Astrocyte of the hippocampus (primary cell): ENCODE measurements around the gene GNG7.
"Not testable (repeated sequence)": the region's sequence is repeated elsewhere in the genome, so short reads cannot be mapped to it uniquely, and the experiment has no call there.

Source experiments
- DNase-seq: peaks from one replicate; pipeline ENCODE4 v3.0.0; 2011; ENCODE audit warnings: low read depth, low spot score

GNG7 gene

GRCh38 chr19:2675892-2676291 is 26.6 kb downstream of the GNG7 start:
- DNase-seq: no peak

- no peak for DNase-seq
These were observed 32.3 kb downstream of the GNG7 start for GRCh38 chr19:2670217-2670616.

- no peak for DNase-seq
These were observed 34.2 kb downstream of the GNG7 start for GRCh38 chr19:2668175-2668763.

GRCh38 chr19:2667349-2667748 is 35.1 kb downstream of the GNG7 start:
- DNase-seq: not testable (repeated sequence)

- DNase-seq: no peak
These were observed 36.0 kb downstream of the GNG7 start for GRCh38 chr19:2666344-2666994.

- no peak for DNase-seq
These were observed 37.4 kb downstream of the GNG7 start for GRCh38 chr19:2665103-2665502.

- no peak for DNase-seq
These were observed 38.4 kb downstream of the GNG7 start for GRCh38 chr19:2663920-2664571.

- no peak for DNase-seq
These were observed 40.9 kb downstream of the GNG7 start for GRCh38 chr19:2661615-2662014.

- no peak for DNase-seq
These were observed 42.5 kb downstream of the GNG7 start for GRCh38 chr19:2659856-2660432.

- no peak for DNase-seq
These were observed 46.0 kb downstream of the GNG7 start for GRCh38 chr19:2656533-2656932.

- no peak for DNase-seq
These were observed 48.5 kb downstream of the GNG7 start for GRCh38 chr19:2653710-2654707.

- DNase-seq: no peak
These were observed 49.3 kb downstream of the GNG7 start for GRCh38 chr19:2653218-2653617.

GRCh38 chr19:2652504-2653099 is 49.9 kb downstream of the GNG7 start:
- no peak for DNase-seq

GRCh38 chr19:2651002-2651733 is 51.3 kb downstream of the GNG7 start:
- not testable (repeated sequence) for DNase-seq

GRCh38 chr19:2650515-2650914 is 52.0 kb downstream of the GNG7 start:
- DNase-seq: no peak

- DNase-seq: peak; percentile 87
These were observed 54.0 kb downstream of the GNG7 start for GRCh38 chr19:2648528-2648937.

GRCh38 chr19:2648099-2648498 is 54.4 kb downstream of the GNG7 start:
- DNase-seq: no peak

- no peak for DNase-seq
These were observed 55.5 kb downstream of the GNG7 start for GRCh38 chr19:2646866-2647535.

GRCh38 chr19:2645826-2646225 is 56.7 kb downstream of the GNG7 start:
- DNase-seq: no peak
